IPS-20b (cell line): ENCODE measurements around the gene IPO9.

Experiments used
- H3K27ac ChIP-seq: one replicate; pipeline ENCODE4 v1.5.1; 2013; ENCODE audit warnings: low read length
- H3K27me3 ChIP-seq: 2 replicates; pipeline ENCODE4 v1.6.1; 2013; ENCODE audit warnings: mild to moderate bottlenecking, low read length, inconsistent platforms; ENCODE audit not compliant: insufficient read depth
- H3K36me3 ChIP-seq: 2 replicates; pipeline ENCODE4 v1.6.1; 2013; ENCODE audit warnings: low read depth, mild to moderate bottlenecking, inconsistent platforms, low read length, moderate library complexity; ENCODE audit not compliant: insufficient read depth
- H3K4me1 ChIP-seq: 2 replicates; pipeline ENCODE4 v1.6.1; 2013; ENCODE audit warnings: mild to moderate bottlenecking, control low read depth, inconsistent platforms, low read length, moderate library complexity; ENCODE audit not compliant: insufficient read depth
- H3K4me3 ChIP-seq: 2 replicates; pipeline ENCODE4 v1.5.1; 2013; ENCODE audit warnings: mild to moderate bottlenecking, low read length, inconsistent platforms
- H3K9ac ChIP-seq: 2 replicates; pipeline ENCODE4 v1.6.1; 2013; ENCODE audit warnings: low read depth, mild to moderate bottlenecking, inconsistent platforms, low read length, moderate library complexity
- H3K9me3 ChIP-seq: 2 replicates; pipeline ENCODE4 v1.6.1; 2013; ENCODE audit warnings: mild to moderate bottlenecking, low read depth, low read length, inconsistent platforms; ENCODE audit not compliant: insufficient read depth

IPO9 gene

DNA sequence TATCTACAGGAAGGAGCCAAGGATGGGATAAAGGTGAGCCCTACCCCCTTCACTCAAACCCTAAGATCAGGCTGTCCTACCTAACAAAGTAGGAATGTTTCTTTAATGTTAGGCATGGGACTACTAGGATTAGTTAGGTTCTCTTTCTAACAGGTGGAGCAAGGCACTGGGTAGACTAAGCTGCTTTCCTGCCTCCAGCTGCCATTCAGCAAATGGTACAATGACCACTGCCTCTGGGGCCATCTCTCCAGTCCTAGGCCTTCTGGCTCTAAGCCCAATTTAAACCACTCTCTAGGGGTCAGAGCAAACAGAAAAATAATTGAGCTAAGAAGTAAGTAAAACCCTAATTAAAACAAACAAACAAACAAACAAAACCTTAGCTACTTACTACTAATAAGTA lies 15.7 kb upstream of the IPO9 start:
- Histone ChIP-seq H3K4me3 (no peak overlapping the region), H3K9ac (no peak overlapping the region), H3K27me3 (no peaks in the 10 kb centered on the region), H3K9me3 (no peaks in the 10 kb centered on the region), H3K27ac (no peak overlapping the region), H3K4me1 (no peaks in the 10 kb centered on the region), H3K36me3 (peaks cover 84% of the 10 kb centered on the region)

DNA sequence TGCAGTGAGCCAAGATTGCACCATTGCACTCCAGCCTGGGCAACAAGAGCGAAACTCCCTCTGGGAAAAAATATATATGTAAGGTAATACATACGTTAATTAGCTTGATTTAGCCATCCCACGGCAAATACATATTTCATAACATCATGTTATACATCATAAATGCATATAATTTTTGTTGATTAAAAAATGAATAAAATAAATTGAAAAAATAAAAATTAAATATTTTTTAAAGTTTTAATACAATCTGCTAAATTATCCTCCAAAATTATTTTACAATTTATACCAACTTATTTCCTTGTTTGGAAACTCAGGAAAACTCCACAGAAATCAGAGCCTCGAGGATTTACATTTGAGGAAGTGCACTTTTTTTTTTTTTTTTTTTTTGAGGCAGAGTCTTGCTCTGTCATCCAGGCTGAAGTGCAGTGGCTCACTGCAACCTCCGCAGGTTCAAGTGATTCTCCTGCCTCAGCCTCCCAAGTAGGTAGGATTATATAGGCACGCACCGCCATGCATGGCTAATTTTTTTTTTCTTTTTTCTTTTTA lies 12.6 kb upstream of the IPO9 start:
- Histone ChIP-seq H3K9me3 (no peaks in the 10 kb centered on the region), H3K27me3 (no peaks in the 10 kb centered on the region), H3K36me3 (peaks cover 84% of the 10 kb centered on the region), H3K4me1 (no peaks in the 10 kb centered on the region), H3K9ac (no peak overlapping the region), H3K4me3 (no peak overlapping the region), H3K27ac (no peak overlapping the region)

DNA sequence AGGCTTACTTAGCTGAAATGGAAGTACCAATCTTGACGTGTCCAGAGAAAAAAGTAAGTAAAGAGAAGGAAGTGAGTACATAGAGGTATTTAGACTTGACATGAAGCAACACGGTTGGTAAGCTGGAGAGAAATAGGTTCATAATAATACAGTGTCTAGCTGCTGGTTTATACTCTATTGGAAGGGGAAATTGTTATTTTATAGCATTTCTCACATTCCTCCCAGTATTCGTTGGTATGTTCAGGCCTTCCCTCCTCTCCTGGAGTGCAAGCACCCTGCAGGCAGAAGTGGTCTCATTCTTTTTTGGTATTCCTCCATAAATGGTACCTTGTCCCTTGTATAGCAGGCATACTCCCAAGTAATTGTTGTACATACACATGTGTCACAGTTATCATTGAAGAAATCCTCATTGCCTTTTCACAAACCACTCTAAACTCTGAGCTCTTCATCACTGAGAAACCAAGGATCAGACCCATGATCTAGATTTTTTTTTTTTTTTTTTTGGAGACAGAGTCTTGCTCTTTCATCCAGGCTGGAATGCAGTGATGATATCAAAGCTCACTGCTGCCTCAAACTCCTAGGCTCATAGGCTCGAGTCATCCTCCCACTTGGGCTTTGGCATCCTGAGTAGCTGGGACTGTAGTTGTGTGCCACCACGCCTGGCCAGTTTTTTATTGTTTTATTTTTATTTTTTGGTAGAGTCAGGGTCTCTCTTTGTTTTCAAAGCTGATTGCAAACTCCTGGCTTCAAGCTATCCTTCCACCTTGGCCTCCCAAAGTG lies 9.8 kb upstream of the IPO9 start:
- Histone ChIP-seq H3K4me3 (no peak overlapping the region), H3K27ac (no peak overlapping the region), H3K36me3 (peaks cover 74% of the 10 kb centered on the region)

DNA sequence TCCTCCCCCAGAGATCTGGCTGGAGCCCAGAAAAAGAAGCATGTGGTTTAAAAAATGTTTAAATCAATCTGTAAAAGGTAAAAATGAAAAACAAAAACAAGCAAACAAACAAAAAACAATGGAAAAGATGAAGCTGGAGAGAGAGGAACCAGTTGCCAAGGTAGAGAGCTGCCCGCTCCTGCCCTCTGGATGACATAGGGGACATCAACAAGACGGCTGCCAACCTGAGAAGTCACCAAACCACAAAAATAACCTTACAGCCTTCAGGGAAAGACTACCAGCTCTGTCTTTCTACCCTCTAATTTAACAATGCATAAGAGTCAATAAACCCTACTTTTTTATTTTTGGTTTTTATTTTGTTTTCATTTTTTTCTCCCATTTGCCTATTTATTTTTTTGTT lies 8.5 kb upstream of the IPO9 start:
- Histone ChIP-seq H3K9ac (no peak overlapping the region), H3K4me1 (no peaks in the 10 kb centered on the region), H3K27me3 (no peaks in the 10 kb centered on the region), H3K36me3 (peaks cover 66% of the 10 kb centered on the region), H3K9me3 (no peaks in the 10 kb centered on the region), H3K27ac (no peak overlapping the region), H3K4me3 (no peak overlapping the region)

More for the DNA sequence above, 9.8 kb upstream of the IPO9 start:
- Histone ChIP-seq H3K27me3 (no peaks in the 10 kb centered on the region), H3K9ac (no peak overlapping the region), H3K9me3 (no peaks in the 10 kb centered on the region), H3K4me1 (no peaks in the 10 kb centered on the region)

DNA sequence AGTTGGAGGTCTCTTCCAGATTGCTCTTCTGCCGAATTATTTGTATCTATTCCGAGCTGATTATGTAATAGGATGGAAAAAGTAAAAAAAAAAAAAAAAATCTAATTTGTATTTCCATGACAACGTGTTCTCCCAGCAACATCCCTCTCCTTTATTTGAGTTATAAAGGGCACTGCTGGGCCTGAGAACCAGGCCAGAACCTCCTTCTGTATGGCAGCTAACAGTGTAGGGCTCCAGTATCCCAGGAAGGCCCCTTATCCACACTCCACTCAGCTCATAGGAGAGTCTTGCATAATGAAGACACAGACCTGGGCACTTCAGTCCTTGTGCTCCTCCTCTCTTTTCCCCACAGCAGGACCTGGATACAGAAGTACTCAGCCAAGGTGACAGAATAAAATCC lies 3.7 kb upstream of the IPO9 start:
- H3K9ac ChIP-seq: no peak overlapping the region
- no peak overlapping the region for H3K27ac ChIP-seq
- peaks cover 3% of the 10 kb centered on the region; the same call in 1 of the 2 replicates for H3K4me1 ChIP-seq
- no peak overlapping the region for H3K4me3 ChIP-seq
- H3K36me3 ChIP-seq: peaks cover 29% of the 10 kb centered on the region
- H3K27me3 ChIP-seq: no peaks in the 10 kb centered on the region
- no peaks in the 10 kb centered on the region for H3K9me3 ChIP-seq

DNA sequence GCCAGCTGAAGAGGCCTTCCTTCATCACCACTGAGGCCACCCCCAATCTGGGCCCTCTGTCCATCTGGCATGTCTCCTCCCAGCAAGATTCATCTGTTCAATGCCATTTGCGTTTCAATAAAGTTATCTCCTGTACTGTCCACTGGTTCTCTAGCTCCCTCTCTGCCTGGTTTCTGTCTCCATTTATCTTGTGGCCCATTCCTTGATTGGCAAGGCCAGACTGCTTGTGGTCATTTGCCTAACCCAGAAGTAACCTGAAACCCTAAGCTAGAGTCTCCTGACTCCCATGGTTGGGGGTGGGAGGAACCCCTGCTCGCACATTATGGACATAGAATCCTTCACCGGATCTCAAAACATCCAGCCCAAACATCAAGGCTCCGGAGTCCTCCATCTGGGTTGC lies 2.1 kb upstream of the IPO9 start:
- no peaks in the 10 kb centered on the region for H3K9me3 ChIP-seq
- H3K27ac ChIP-seq: no peak overlapping the region
- no peak overlapping the region for H3K9ac ChIP-seq
- no peak overlapping the region for H3K4me3 ChIP-seq
- peaks cover 13% of the 10 kb centered on the region for H3K36me3 ChIP-seq
- no peaks in the 10 kb centered on the region for H3K27me3 ChIP-seq
- H3K4me1 ChIP-seq: peaks cover 9% of the 10 kb centered on the region; the same call in 1 of the 2 replicates

DNA sequence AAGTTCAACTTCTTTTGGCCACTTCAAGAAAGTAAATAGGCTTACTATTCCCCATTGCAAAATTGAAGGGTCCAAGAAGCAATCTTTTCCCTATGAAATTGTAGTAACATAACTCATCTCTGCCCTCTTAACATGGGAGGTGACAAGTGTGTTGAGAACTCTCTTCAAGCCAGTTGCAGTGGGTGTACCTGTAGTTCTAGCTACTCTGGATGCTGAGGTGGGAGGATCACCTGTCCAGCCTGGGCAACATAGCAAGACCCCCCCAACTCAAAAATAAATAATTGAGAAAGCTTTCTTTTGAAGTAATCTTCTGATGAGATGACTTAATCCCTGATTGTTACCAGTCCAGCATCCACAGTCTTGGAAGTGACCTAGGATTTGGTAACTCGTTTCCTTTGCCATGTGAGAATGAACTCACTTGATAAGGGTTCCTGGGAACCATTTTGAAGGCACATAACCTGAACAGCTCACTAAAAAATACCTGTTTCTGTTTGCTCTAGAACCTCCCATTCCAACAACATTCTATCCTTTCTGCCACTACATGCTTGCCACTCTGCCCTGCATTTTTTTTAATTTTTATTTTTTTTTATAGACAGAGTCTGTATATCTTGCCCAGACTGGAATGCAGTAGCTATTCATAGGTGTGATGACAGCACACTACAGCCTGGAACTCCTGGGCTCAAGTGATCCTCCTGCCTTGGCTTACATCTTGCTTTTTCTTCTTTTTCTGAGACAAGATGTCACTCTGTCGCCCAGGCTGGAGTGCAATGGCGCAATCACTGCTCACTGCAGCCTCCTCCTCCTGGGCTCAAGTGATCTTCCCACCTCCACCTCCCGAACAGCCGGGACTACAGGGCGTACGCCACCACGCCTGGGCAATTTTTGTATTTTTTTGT lies 1.4 kb upstream of the IPO9 start:
- Histone ChIP-seq H3K9ac (no peak overlapping the region), H3K4me1 (peaks cover 9% of the 10 kb centered on the region; the same call in 1 of the 2 replicates), H3K36me3 (peaks cover 6% of the 10 kb centered on the region), H3K27me3 (no peaks in the 10 kb centered on the region), H3K27ac (no peak overlapping the region), H3K9me3 (no peaks in the 10 kb centered on the region), H3K4me3 (no peak overlapping the region)

DNA sequence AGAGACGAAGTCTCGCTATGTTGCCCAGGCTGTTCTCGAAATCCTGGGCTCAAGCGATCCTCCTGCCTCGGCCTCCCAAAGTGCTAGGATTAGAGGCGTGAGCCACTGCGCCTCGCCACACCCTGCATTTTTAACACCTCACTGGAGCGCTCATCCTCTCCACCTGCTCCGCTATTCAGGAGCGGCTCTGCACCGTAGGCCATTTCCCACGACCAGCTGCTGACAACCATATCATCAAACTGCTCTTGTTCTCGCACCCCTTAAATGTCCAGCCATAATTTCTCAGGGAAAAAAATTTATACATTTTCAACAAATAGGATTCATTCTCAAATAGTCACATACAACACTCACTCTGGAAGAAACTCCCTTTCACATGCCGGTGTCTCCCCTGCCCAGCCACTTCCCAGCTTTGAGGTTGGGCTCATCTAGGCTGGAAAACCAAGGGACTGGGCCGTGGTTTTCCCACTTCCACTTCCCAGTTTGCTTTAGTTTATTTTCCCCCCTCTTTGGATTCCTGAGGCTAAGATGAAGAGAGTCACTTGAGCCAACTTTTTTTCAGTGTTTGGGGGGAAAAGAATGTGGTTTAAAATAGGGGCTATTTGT lies 639 bp upstream of the IPO9 start:
- no peaks in the 10 kb centered on the region for H3K36me3 ChIP-seq
- peaks cover 9% of the 10 kb centered on the region; the same call in 1 of the 2 replicates for H3K4me1 ChIP-seq
- no peak overlapping the region for H3K27ac ChIP-seq
- H3K4me3 ChIP-seq: peak overlapping the region; percentile 89; the same call in 1 of the 2 replicates
- peak overlapping the region; percentile 19; the same call in 1 of the 2 replicates for H3K9ac ChIP-seq
- no peaks in the 10 kb centered on the region for H3K27me3 ChIP-seq
- no peaks in the 10 kb centered on the region for H3K9me3 ChIP-seq

DNA sequence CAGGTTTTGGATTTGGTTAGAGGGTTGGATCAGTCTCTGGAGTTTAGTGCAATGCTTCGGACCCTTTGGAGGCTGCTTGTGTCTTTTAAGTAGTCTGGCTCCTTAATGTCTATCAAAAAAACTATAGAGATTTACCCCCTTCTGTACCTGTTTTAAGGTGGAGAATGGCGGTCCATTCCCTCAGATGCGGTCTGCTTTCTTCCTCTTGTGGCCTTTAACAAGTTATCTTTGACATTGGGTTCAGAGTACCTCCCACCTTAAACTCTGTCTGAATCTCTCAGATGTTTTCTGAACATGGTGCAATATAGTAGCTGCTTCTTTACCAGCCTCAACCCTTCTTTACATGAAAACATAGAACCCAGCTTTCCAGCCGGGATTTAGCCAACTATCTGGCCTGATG lies 2.4 kb downstream of the IPO9 start:
- Histone ChIP-seq H3K9ac (peak overlapping the region; percentile 30; the same call in 1 of the 2 replicates), H3K27ac (no peak overlapping the region), H3K9me3 (no peaks in the 10 kb centered on the region), H3K4me3 (no peak overlapping the region; the same call in 1 of the 2 replicates), H3K27me3 (no peaks in the 10 kb centered on the region), H3K4me1 (peaks cover 9% of the 10 kb centered on the region; the same call in 1 of the 2 replicates), H3K36me3 (peaks cover 15% of the 10 kb centered on the region; the same call in 1 of the 2 replicates)

DNA sequence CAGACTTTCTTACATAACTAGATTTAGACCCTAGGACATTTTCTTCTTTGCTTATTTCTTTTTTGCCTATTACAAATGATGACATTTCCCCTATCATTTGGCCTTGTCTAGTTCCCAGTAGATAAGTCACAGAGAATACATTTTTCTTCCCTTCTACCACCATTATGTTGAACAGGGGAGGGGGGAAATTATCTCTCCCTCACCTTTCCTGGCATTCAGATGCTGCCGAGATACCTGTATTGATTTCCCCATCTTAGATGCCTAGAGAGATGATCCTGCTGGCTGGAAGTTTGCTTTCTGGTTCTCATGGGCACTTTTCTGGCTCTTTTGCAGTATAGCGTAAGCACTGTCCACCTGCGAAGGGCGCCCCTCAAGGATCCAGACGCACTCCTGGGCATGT lies 5.7 kb downstream of the IPO9 start:
- Histone ChIP-seq H3K9me3 (no peaks in the 10 kb centered on the region), H3K27me3 (no peaks in the 10 kb centered on the region), H3K4me3 (no peak overlapping the region), H3K27ac (no peak overlapping the region), H3K4me1 (peaks cover 6% of the 10 kb centered on the region; the same call in 1 of the 2 replicates), H3K9ac (no peak overlapping the region), H3K36me3 (peaks cover 23% of the 10 kb centered on the region; the same call in 1 of the 2 replicates)

DNA sequence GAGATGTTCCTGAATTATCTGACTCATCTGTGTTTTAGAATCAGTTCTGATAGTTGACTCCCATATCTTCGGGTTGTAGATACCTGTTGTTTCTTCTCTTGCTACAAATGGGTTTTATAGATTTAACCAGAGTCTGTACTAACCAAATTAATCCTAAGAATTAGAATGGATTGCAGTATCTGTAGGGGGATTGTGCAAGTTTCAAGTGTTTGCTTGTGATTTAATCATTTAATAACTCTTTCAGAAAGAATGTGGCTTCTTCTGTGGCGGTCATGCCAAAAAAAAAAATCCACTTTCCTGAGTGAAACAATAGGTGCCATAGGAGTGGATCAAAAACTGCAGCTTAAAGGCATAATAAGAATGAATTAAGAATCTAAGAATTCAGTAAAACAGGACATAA lies 9.4 kb downstream of the IPO9 start:
- Histone ChIP-seq H3K27me3 (no peaks in the 10 kb centered on the region), H3K36me3 (peaks cover 26% of the 10 kb centered on the region)

More for the DNA sequence above, 9.4 kb downstream of the IPO9 start:
- H3K9ac ChIP-seq: no peak overlapping the region
- H3K4me1 ChIP-seq: peaks cover 17% of the 10 kb centered on the region
- H3K27ac ChIP-seq: no peak overlapping the region
- H3K9me3 ChIP-seq: no peaks in the 10 kb centered on the region
- H3K4me3 ChIP-seq: no peak overlapping the region
